Sigmoid colon (tissue), 4 donors: ENCODE data around the gene SESN1.

ENCODE experiments used
- CTCF ChIP-seq, 4 experiments: fragments of 450-650 bp in 3 of 4; fragments of 200-600 bp in 1 of 4; IDR thresholded peaks; one replicate each; pipeline ENCODE4 v1.5.1; 2016 to 2019; ENCODE audit warnings: antibody characterized with exemption in 4 of 4, mild to moderate bottlenecking in 3 of 4, moderate library complexity in 2 of 4
- EP300 ChIP-seq, 4 donors: sonication (generic); formaldehyde crosslinking; IDR thresholded peaks; one replicate each; pipeline ENCODE4 v1.6.1; 2017; ENCODE audit warnings: antibody characterized with exemption in 4 of 4

- TF ChIP-seq CTCF (IDR thresholded peaks at IDR 0.05) (no peak), EP300 (IDR thresholded peaks at IDR 0.05) (no peak)
Observed at GRCh38 chr6:109102762-109103161, 8.1 kb upstream of the SESN1 start.
